Measurements from ENCODE around the gene ART1. TPM values are rescaled to one million over a fixed set of nuclear protein-coding genes. Genes with fewer than 3 reads are reported as not detected.
"Not testable (repeated sequence)": the region's sequence is repeated elsewhere in the genome, so short reads cannot be mapped to it uniquely, and the experiment has no call there.

ART1 gene
- total and polyA plus RNA-seq, 7 experiments from 2014 or later = not detected

- not testable (repeated sequence) for DNase-seq, H3K4me1 Mint-ChIP-seq
- H3K27me3 Mint-ChIP-seq = peaks cover 45 to 68% (median 60%) of the 10 kb centered on the region in 5 donors
These were observed 3.9 kb downstream of the ART1 start for GRCh38 chr11:3648843-3649242.

GRCh38 chr11:3649374-3649773 lies 4.4 kb downstream of the ART1 start:
- H3K9me3 ChIP-seq (ENCODE audit: control insufficient read depth in 2 of 3, low read length in 3 of 3); DNase-seq; H3K27ac ChIP-seq (ENCODE audit: low read depth, low read length); H3K4me3 ChIP-seq (ENCODE audit: low read length); H3K4me1 ChIP-seq (ENCODE audit: control insufficient read depth in 2 of 2, insufficient read depth in 2 of 2, low read length in 2 of 2); CTCF ChIA-PET; ATAC-seq; H3K4me3 Mint-ChIP-seq; H3K27me3 ChIP-seq (ENCODE audit: control insufficient read depth in 2 of 2, insufficient read depth in 2 of 2, low read length in 2 of 2); H3K27ac Mint-ChIP-seq; POLR2A ChIA-PET; H3K4me1 Mint-ChIP-seq; H3K36me3 Mint-ChIP-seq; H3K36me3 ChIP-seq (ENCODE audit: control insufficient read depth in 2 of 3, insufficient read depth in 3 of 3, low read length in 3 of 3); H3K9me3 Mint-ChIP-seq; intact Hi-C loops (cut with micrococcal nuclease): not testable (repeated sequence)
- H3K27me3 Mint-ChIP-seq = peaks cover 40 to 65% (median 55%) of the 10 kb centered on the region in 5 donors

More at GRCh38 chr11:3648843-3649242, 3.9 kb downstream of the ART1 start:
- H3K9me3 Mint-ChIP-seq; H3K4me3 Mint-ChIP-seq; intact Hi-C loops (cut with micrococcal nuclease); H3K4me3 ChIP-seq (ENCODE audit: low read length); H3K27ac ChIP-seq (ENCODE audit: low read depth, low read length); CTCF ChIA-PET; POLR2A ChIA-PET; ATAC-seq; H3K9me3 ChIP-seq (ENCODE audit: control insufficient read depth in 2 of 3, low read length in 3 of 3); H3K36me3 ChIP-seq (ENCODE audit: control insufficient read depth in 2 of 3, insufficient read depth in 3 of 3, low read length in 3 of 3); H3K4me1 ChIP-seq (ENCODE audit: control insufficient read depth in 2 of 2, insufficient read depth in 2 of 2, low read length in 2 of 2); H3K36me3 Mint-ChIP-seq; H3K27me3 ChIP-seq (ENCODE audit: control insufficient read depth in 2 of 2, insufficient read depth in 2 of 2, low read length in 2 of 2): not testable (repeated sequence)
- H3K27ac Mint-ChIP-seq = peak overlapping the region in 1 of 9 donors; percentile 20

GRCh38 chr11:3652514-3652913 lies 7.6 kb downstream of the ART1 start:
- H3K27ac Mint-ChIP-seq; ATAC-seq; H3K4me1 Mint-ChIP-seq; H3K4me3 ChIP-seq (ENCODE audit: low read length); H3K36me3 Mint-ChIP-seq; H3K27me3 ChIP-seq (ENCODE audit: control insufficient read depth in 2 of 2, insufficient read depth in 2 of 2, low read length in 2 of 2); H3K27ac ChIP-seq (ENCODE audit: low read depth, low read length); H3K9me3 ChIP-seq (ENCODE audit: control insufficient read depth in 2 of 3, low read length in 3 of 3); POLR2A ChIA-PET; DNase-seq; H3K9me3 Mint-ChIP-seq; intact Hi-C loops (cut with micrococcal nuclease); CTCF ChIA-PET; H3K4me3 Mint-ChIP-seq; H3K4me1 ChIP-seq (ENCODE audit: control insufficient read depth in 2 of 2, insufficient read depth in 2 of 2, low read length in 2 of 2); H3K36me3 ChIP-seq (ENCODE audit: control insufficient read depth in 2 of 3, insufficient read depth in 3 of 3, low read length in 3 of 3): not testable (repeated sequence)
- peaks cover 24 to 47% (median 44%) of the 10 kb centered on the region in 5 donors for H3K27me3 Mint-ChIP-seq

GRCh38 chr11:3655547-3655946 lies 10.6 kb downstream of the ART1 start:
- ChIA-PET POLR2A (no interaction called here), CTCF (no interaction called here)
- DNase-seq (no peak), ATAC-seq (no peak)
- Histone ChIP-seq H3K36me3 (ENCODE audit: control insufficient read depth in 2 of 3, insufficient read depth in 3 of 3, low read length in 3 of 3) (no peaks in the 10 kb centered on the region), H3K9me3 (ENCODE audit: control insufficient read depth in 2 of 3, low read length in 3 of 3) (no peaks in the 10 kb centered on the region), H3K27me3 (ENCODE audit: control insufficient read depth in 2 of 2, insufficient read depth in 2 of 2, low read length in 2 of 2) (no peaks in the 10 kb centered on the region), H3K27ac (ENCODE audit: low read depth, low read length) (no peak overlapping the region), H3K4me3 (ENCODE audit: low read length) (no peak overlapping the region), H3K4me1 (ENCODE audit: control insufficient read depth in 2 of 2, insufficient read depth in 2 of 2, low read length in 2 of 2) (no peaks in the 10 kb centered on the region)
- Mint-ChIP-seq H3K9me3 (no peaks in the 10 kb centered on the region), H3K27me3 (peaks cover 7 to 26% (median 21%) of the 10 kb centered on the region in 5 donors), H3K36me3 (no peaks in the 10 kb centered on the region), H3K4me3 (no peak overlapping the region), H3K27ac (no peak overlapping the region), H3K4me1 (no peaks in the 10 kb centered on the region)
- intact Hi-C loops (cut with micrococcal nuclease) = no loop called here

DNA sequence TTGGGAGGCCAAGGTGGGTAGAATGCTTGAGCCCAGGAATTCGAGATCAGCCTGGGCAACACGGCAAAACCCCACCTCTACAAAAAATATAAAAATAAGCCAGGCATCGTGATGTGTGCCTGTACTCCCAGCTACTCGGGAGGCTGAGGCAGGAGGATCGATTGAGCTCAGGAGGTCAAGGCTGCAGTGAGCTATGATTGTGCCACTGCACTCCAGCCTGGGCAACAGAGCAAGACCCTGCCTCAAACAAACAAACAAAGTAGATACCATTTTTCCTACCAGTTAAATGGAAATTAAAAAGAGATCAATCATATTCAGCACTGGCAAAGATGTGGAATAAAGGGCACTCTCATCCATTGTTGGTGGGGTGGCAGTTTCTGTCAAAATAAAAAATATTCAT lies 12.4 kb downstream of the ART1 start:
- H3K36me3 Mint-ChIP-seq; intact Hi-C loops (cut with micrococcal nuclease); H3K27me3 ChIP-seq (ENCODE audit: control insufficient read depth in 2 of 2, insufficient read depth in 2 of 2, low read length in 2 of 2); H3K9me3 ChIP-seq (ENCODE audit: control insufficient read depth in 2 of 3, low read length in 3 of 3); ATAC-seq; H3K9me3 Mint-ChIP-seq; H3K4me3 Mint-ChIP-seq; H3K36me3 ChIP-seq (ENCODE audit: control insufficient read depth in 2 of 3, insufficient read depth in 3 of 3, low read length in 3 of 3); CTCF ChIA-PET; POLR2A ChIA-PET; DNase-seq; H3K4me1 ChIP-seq (ENCODE audit: control insufficient read depth in 2 of 2, insufficient read depth in 2 of 2, low read length in 2 of 2); H3K4me3 ChIP-seq (ENCODE audit: low read length); H3K27ac ChIP-seq (ENCODE audit: low read depth, low read length); H3K27ac Mint-ChIP-seq; H3K4me1 Mint-ChIP-seq: not testable (repeated sequence)
- H3K27me3 Mint-ChIP-seq = peaks cover 0 to 17% (median 9%) of the 10 kb centered on the region in 5 donors

GRCh38 chr11:3658252-3658651 lies 13.3 kb downstream of the ART1 start:
- Histone ChIP-seq H3K27ac (ENCODE audit: low read depth, low read length) (no peak overlapping the region), H3K27me3 (ENCODE audit: control insufficient read depth in 2 of 2, insufficient read depth in 2 of 2, low read length in 2 of 2) (no peaks in the 10 kb centered on the region), H3K36me3 (ENCODE audit: control insufficient read depth in 2 of 3, insufficient read depth in 3 of 3, low read length in 3 of 3) (no peaks in the 10 kb centered on the region), H3K4me3 (ENCODE audit: low read length) (no peak overlapping the region), H3K9me3 (ENCODE audit: control insufficient read depth in 2 of 3, low read length in 3 of 3) (no peaks in the 10 kb centered on the region), H3K4me1 (ENCODE audit: control insufficient read depth in 2 of 2, insufficient read depth in 2 of 2, low read length in 2 of 2) (no peaks in the 10 kb centered on the region)
- no peak for ATAC-seq
- H3K27me3 Mint-ChIP-seq = peaks cover 0 to 17% (median 9%) of the 10 kb centered on the region in 5 donors
- H3K4me3 Mint-ChIP-seq = no peak overlapping the region
- ChIA-PET CTCF (no interaction called here), POLR2A (no interaction called here)
- H3K9me3 Mint-ChIP-seq = no peaks in the 10 kb centered on the region
- no peak overlapping the region for H3K27ac Mint-ChIP-seq
- DNase-seq = no peak
- intact Hi-C loops (cut with micrococcal nuclease) = no loop called here
- H3K4me1 Mint-ChIP-seq = peaks cover 0 to 2% (median 0%) of the 10 kb centered on the region in 7 donors
- no peaks in the 10 kb centered on the region for H3K36me3 Mint-ChIP-seq

GRCh38 chr11:3659595-3660515 lies 14.9 kb downstream of the ART1 start:
- Histone ChIP-seq H3K27ac (ENCODE audit: low read depth, low read length) (no peak overlapping the region), H3K4me1 (ENCODE audit: control insufficient read depth in 2 of 2, insufficient read depth in 2 of 2, low read length in 2 of 2) (no peaks in the 10 kb centered on the region), H3K9me3 (ENCODE audit: control insufficient read depth in 2 of 3, low read length in 3 of 3) (no peaks in the 10 kb centered on the region), H3K36me3 (ENCODE audit: control insufficient read depth in 2 of 3, insufficient read depth in 3 of 3, low read length in 3 of 3) (peaks cover 0 to 10% (median 0%) of the 10 kb centered on the region in 3 experiments), H3K4me3 (ENCODE audit: low read length) (no peak overlapping the region), H3K27me3 (ENCODE audit: control insufficient read depth in 2 of 2, insufficient read depth in 2 of 2, low read length in 2 of 2) (no peaks in the 10 kb centered on the region)
- POLR2A ChIA-PET = no interaction called here
- Mint-ChIP-seq H3K27me3 (peaks cover 0 to 17% (median 9%) of the 10 kb centered on the region in 5 donors), H3K9me3 (no peaks in the 10 kb centered on the region), H3K27ac (no peak overlapping the region), H3K4me3 (no peak overlapping the region), H3K36me3 (peaks cover 0 to 5% (median 0%) of the 10 kb centered on the region in 5 donors), H3K4me1 (peaks cover 0 to 2% (median 0%) of the 10 kb centered on the region in 7 donors)
- DNase-seq (no peak), ATAC-seq (no peak)
- intact Hi-C loops (cut with micrococcal nuclease) = no loop called here
- CTCF ChIA-PET = no interaction called here
